Thoracic aorta endothelial cell (primary cell): ENCODE results near the gene RELA. TPM values are rescaled to one million over a fixed set of nuclear protein-coding genes. Genes with fewer than 3 reads are reported as not detected.

Experiments
- small RNA-seq: library from RNA; depleted of rRNA; stranded (forward); fragments of <200 nt; gene quantifications from one replicate; pipeline ENCODE3, GENCODE V24; 2012
- total RNA-seq: library from RNA; depleted of rRNA; stranded (reverse); fragments of >200 nt; gene quantifications from 2 replicates; pipeline ENCODE4 v1.2.3, GENCODE V29; 2012

The RELA gene
- total RNA-seq: 48.1 and 53.8 TPM in 2 replicates

GRCh38 chr11:65662799-65663638 lies at the start of gene RELA:
Gene RELA (minus strand): TSS chr11:65662916. CDS start chr11:65662832, 84 bp downstream.

GRCh38 chr11:65711785-65712632 lies 49.3 kb upstream of the RELA start, which contains the start of gene KAT5:
Gene KAT5 (plus strand): TSS chr11:65712252. CDS start chr11:65712268, 16 bp downstream.

GRCh38 chr11:65637794-65638419 lies 24.8 kb downstream of the RELA start, which contains the start of gene SIPA1:
Gene SIPA1 (plus strand): TSS chr11:65638101. CDS start chr11:65640922, 2,821 bp downstream.

GRCh38 chr11:65615229-65615949 lies 47.3 kb downstream of the RELA start, which contains the start of gene PCNX3:
Gene PCNX3 (plus strand): TSS chr11:65615776. CDS start chr11:65616312, 536 bp downstream.

Small RNA genes within 50 kb of the gene (small RNA-seq; reads per million reads assigned to genes)
- gene MIR4489 (0.91 reads per million, percentile 15 among the genes with 10 or more reads in this experiment), gene MIR4690 (not detected), gene RN7SL309P (not detected)

Other genes with a start within 250 kb of the RELA start
- 374 and 513 TPM in 2 replicates for gene NEAT1, start 240.1 kb downstream of the RELA start, total RNA-seq
- gene MALAT1, start 163.9 kb downstream of the RELA start, total RNA-seq: 8,473 and 10,964 TPM in 2 replicates
- gene SCYL1, start 137.8 kb downstream of the RELA start, total RNA-seq: 62.0 and 67.9 TPM in 2 replicates
- 20.5 and 26.1 TPM in 2 replicates for gene LTBP3, start 104.6 kb downstream of the RELA start, total RNA-seq
- gene ZNRD2, start 92.4 kb downstream of the RELA start, total RNA-seq: 45.3 and 55.4 TPM in 2 replicates
- gene FAM89B, start 90.4 kb downstream of the RELA start, total RNA-seq: 12.6 and 15.7 TPM in 2 replicates
- gene EHBP1L1, start 86.9 kb downstream of the RELA start, total RNA-seq: 21.0 and 27.2 TPM in 2 replicates
- 0.14 and 0.40 TPM in 2 replicates for gene KCNK7, start 67.1 kb downstream of the RELA start, total RNA-seq
- 92.1 and 93.2 TPM in 2 replicates for gene MAP3K11, start 48.7 kb downstream of the RELA start, total RNA-seq
- 30.6 and 37.7 TPM in 2 replicates for gene PCNX3, start 47.1 kb downstream of the RELA start, total RNA-seq
- gene SIPA1, start 24.8 kb downstream of the RELA start, total RNA-seq: 36.4 and 56.9 TPM in 2 replicates
- 28.1 and 31.3 TPM in 2 replicates for gene KAT5, start 49.3 kb upstream of the RELA start, total RNA-seq
- 46.4 and 60.7 TPM in 2 replicates for gene RNASEH2C, start 57.9 kb upstream of the RELA start, total RNA-seq
- gene AP5B1, start 118.1 kb upstream of the RELA start, total RNA-seq: 12.8 and 17.4 TPM in 2 replicates
- not detected in 2 replicates for gene OVOL1, start 124.1 kb upstream of the RELA start, total RNA-seq
- gene SNX32, start 171.0 kb upstream of the RELA start, total RNA-seq: 0.13 and 0.86 TPM in 2 replicates
- gene CFL1, start 195.3 kb upstream of the RELA start, total RNA-seq: 1,176 and 1,575 TPM in 2 replicates
- gene MUS81, start 197.5 kb upstream of the RELA start, total RNA-seq: 46.9 and 49.3 TPM in 2 replicates
- 18.9 and 22.0 TPM in 2 replicates for gene EFEMP2, start 209.9 kb upstream of the RELA start, total RNA-seq
- gene CTSW, start 216.9 kb upstream of the RELA start, total RNA-seq: not detected in 2 replicates
- 94.0 and 128 TPM in 2 replicates for gene FIBP, start 225.6 kb upstream of the RELA start, total RNA-seq
- 78.2 and 108 TPM in 2 replicates for gene CCDC85B, start 227.8 kb upstream of the RELA start, total RNA-seq
- gene FOSL1, start 237.5 kb upstream of the RELA start, total RNA-seq: 41.6 and 48.9 TPM in 2 replicates